Hematopoietic multipotent progenitor cell treated with erythropoietin and hydrocortisone succinate and interleukin-3 and kit ligand, for 15 days (in vitro differentiated cells): ENCODE results near the gene SIAH2.
"Not testable (repeated sequence)": the region's sequence is repeated elsewhere in the genome, so short reads cannot be mapped to it uniquely, and the experiment has no call there.

Experiments used
- DNase-seq: peaks from one replicate; pipeline ENCODE4 v3.0.0-alpha.2; 2015; ENCODE audit warnings: low spot score

Gene SIAH2, protein sequence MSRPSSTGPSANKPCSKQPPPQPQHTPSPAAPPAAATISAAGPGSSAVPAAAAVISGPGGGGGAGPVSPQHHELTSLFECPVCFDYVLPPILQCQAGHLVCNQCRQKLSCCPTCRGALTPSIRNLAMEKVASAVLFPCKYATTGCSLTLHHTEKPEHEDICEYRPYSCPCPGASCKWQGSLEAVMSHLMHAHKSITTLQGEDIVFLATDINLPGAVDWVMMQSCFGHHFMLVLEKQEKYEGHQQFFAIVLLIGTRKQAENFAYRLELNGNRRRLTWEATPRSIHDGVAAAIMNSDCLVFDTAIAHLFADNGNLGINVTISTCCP

DNA sequence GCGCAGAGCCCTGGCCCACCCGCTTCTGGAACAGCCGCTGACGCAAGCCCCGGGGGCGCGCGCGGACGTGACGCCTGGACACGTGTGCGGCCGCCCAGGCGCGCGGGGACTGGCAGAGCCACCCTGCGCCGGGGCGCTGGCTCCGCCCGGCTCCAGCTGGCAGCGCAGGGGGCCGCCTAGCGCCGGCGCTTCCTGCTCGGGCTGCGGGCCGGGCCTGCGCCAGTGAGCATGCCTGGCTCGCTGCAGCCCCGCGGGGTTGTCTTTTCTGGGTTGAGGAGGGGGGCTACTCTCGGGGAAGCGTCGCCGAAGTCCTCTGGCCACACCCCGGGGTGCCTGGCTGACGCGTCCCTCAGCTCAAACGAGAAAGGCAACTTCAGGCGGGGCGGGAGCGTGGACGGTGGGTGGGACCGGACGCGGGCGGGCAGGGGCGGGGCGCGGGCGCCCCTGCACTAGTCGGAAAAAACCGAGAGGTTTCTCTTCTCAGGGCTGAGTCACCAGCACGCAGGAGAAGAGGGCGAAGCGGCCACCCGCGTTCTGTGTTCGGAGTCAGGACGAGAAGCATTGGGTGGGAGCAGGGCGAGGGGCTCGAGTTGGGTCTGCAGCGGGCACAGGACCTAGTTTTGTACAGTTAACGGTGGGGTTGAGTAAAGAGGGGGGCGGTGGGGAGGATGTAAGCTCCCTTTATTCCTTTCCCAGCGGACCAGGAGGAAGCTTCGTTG lies at the start of gene SIAH2:
TSS of gene SIAH2 (minus strand) at position 48 of the 719 bp plus-strand sequence. CDS start 320 bp downstream, outside the sequence.
- DNase-seq: peak; percentile 93

DNA sequence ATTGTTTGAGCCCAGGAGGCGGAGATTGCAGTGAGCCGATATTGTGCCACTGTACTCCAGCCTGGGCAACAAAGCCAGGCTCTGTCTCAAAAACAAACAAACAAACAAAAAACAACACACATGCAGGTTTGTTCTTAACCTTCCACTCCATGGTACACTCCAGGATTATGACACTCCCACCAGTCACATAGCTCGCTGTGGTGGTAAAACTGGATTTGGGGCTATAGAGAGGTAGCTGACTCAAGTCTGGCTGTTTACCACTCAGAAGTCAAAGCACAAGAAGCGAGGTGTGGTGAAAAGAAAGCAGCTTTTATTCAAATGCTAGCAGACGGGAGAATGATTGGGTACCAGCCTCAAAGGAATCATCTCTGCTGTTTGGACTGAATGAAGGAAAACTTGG lies 49.0 kb upstream of the SIAH2 start:
- no peak for DNase-seq

DNA sequence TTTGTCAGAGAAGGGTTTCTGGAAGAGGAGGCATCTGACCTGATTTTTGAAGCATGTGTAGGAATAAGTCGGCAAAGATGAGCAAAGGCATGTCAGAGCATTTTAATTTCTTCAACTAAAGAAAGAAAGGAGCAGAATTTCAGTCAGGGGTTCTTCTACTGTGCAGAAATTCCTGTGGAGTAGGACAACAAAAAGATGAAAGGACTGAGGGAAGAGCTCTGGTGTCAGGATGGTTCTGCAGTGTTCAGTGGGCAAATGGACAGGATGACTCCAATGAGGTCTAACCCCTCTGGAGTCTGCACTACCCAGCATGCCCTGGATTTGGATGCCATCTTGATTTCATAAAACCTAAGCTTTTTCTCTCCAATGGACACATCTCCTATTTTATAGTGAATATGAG lies 47.7 kb upstream of the SIAH2 start:
- no peak for DNase-seq

DNA sequence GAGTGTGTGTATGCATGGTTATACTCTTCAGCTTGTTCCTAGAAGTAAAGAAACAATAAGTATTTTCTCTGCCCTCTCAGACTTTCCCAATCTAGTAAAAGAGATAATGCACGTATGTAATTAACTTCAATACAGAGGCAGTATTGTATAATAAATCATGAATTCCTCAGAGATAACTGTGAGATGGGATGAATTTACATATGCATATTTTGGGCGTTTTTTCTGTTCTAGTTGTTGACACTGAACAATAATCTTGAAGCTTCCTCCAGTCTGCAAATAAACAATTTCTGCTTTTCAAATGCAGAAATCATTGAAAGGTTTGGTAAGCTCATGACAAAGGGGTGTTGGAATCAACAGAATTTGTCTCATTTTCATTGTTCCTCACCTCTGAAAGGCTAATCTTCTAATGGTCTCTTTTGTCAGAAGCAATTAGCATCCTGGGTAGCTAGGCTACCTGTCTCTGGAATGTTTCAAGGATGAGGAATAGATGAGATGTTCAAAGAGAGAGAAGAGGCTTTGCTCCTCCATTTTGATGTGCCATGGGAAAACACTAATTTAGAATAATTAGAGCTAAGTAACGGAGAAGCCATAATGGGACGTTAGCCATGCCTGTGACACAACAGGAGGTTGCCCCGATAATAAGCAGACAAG lies 43.3 kb upstream of the SIAH2 start:
- DNase-seq: no peak

DNA sequence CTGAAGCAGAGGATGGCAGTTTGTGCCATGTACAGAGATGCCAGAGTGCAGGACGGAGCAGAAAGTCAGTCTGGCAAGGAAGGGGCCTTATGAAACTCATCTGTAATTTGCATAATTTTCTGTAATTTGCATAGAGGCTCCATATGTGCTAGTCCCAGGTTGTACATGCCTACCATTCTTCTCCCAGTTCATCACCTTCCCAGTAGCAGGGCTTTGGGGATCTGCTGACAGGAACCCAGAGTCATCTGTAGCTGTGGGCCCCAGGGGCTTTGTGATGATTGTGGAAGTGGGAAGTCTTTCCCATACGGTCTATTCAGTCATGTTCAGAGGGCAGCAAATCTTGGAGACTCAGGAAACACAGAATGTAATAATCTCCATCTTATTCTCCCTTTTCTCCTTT lies 42.4 kb upstream of the SIAH2 start:
- DNase-seq: no peak

DNA sequence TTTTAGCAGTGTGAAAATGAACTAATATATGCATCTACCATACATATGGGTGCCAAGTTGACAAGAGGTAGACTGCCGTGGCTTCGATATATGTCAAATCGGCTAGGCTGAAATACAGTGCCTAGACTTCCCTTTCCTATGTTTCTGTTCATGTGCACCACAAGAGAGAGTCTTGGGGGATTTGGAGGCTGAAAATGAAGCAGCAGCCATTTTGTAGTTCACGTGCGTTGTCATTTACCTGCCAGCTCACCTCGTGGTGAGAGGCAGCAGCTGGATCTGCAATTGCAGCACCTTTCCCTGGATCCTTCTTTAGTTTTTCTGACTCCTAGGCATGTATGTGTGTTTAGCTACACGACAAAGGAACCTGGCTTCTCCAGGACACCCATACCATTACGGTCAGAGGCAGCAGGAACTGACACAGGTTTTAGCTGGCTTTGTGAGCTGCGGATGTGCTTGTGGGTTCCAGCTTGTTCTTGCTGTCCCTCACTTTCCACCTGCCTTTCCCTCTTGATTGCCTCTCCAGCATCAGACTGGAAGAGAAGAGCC lies 40.5 kb upstream of the SIAH2 start:
- no peak for DNase-seq

DNA sequence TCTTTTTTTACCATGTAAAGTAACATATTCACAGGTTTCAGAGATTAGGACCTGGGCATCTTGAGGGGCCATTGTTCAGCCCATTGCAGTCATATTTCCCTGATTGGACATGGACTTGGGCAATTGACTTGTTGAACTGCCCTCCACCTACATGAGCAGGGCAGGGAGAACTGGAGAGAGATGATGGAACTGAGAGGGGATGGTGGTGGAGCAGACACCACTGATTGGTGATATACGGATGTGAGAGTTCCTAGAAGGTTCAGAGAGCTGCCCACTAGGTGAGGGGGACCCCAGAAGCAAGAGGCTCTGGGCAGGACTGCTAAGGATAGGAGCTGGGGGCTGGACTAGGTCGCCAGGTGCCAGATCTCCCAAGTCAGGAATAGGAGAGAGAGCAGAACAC lies 37.8 kb upstream of the SIAH2 start:
- DNase-seq: no peak

DNA sequence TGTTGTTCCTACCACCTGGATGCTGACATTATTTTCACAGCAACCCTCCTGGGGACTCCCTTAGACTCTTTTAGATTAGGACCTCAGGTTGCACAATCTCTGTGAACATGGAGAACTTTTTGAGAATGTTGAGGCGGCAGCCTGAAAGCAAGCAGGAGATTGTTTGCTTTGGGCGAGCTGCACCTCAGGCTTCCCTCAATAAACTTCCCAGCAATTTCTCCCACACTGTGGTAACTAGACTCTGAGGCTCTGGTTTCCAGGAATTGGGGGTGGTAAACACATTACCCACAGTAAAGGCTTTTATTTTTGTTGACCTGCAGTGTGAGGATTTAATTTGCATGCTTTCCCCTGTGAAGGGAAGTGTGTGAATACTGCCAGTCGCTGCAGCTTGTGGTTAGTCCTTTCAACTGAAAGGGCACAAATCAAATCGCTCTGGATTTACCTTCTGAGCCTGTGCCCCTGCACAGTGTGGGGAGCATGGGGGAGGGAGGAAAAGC lies 35.2 kb upstream of the SIAH2 start:
- DNase-seq: no peak

DNA sequence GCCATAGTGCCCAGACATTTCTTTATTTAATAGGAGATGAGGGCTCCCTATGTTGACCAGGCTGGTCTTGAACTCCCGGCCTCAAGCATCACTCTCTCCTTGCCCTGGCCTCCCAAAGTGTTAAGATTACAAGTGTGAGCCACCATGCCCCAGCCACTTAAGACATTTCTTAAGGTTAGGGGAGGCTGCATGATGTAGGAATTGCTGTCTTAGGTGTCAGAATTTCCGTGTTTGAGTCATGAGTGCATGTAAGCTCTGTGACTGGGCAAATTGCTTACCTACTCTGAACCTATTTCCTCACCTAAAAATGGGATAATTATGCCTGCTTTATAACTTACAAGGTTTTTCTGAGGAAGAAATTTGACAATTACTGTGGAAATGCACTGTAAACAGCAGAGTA lies 34.2 kb upstream of the SIAH2 start:
- DNase-seq: no peak

DNA sequence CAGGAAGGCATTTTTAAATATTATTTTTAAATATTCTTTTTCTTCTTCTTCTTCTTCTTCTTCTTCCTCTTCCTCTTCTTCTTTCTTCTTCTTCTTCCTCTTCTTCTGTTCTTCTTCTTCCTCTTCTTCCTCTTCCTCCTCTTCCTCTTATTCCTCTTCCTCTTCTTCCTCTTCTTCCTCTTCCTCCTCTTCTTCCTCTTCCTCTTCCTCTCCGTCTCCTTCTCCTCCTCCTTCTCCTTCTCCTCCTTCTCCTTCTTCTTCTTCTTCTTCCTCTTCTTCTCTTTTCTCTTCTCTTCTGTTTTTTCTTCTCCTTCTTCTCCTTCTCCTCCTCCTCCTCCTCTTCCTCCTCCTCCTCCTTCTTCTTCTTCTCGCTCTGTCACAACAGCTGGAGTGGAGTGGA lies 33.6 kb upstream of the SIAH2 start:
- DNase-seq: not testable (repeated sequence)

DNA sequence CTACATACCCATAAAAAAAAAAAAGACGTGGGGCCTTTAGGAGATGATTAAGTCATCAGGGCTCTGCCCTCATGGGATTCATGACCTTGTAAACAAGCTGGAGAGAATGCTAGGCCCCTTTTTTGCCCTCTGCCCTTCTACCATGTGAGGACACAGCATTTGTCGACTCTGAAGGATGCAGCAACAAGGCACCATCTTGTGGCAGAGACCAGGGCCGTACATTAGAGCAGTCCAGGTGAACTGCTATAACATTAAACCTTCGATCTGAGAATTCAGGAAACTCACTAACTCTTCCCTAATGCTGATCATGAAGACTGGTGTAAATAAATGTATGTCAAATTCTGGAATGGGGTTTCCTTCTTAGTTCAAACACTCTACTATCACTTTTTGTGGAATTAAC lies 30.7 kb upstream of the SIAH2 start:
- peak; percentile 15 for DNase-seq

DNA sequence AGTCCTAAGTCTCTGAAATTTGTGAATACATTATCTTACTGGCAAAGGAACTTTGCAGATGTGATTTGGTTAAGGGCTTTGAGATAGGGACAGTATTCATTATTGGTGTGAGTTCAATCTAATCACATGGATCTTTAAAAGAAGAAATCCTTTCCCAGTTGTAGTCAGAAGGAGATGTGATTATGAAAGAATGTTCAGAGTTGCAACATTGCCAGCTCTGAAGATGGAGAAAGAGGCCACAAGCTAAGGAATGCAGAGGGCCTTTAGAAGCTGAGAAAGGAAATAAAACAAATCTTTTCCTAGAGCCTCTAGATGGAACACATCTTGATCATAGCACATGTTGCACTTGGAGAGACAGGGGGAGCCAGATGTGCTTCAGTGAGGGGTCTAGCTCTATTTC lies 27.7 kb upstream of the SIAH2 start:
- no peak for DNase-seq

DNA sequence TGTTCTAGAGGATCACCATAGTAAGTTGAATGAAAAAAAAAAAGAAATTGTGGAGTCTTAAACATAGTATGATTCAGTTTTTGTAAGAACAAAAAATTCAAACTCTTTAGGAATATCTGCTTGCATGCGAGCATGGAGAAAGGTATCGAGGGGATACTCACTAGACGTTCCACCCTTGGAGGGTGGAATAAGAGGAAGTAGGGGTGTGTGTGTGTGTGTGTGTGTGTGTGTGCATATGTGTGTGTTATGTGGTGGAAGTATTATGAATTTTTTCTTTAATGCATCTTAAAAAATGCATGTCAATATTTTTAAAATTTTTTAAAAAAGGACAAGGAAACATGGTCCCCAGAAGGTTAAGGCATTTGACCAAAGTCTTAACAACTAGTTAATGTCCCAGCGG lies 26.5 kb upstream of the SIAH2 start:
- no peak for DNase-seq

DNA sequence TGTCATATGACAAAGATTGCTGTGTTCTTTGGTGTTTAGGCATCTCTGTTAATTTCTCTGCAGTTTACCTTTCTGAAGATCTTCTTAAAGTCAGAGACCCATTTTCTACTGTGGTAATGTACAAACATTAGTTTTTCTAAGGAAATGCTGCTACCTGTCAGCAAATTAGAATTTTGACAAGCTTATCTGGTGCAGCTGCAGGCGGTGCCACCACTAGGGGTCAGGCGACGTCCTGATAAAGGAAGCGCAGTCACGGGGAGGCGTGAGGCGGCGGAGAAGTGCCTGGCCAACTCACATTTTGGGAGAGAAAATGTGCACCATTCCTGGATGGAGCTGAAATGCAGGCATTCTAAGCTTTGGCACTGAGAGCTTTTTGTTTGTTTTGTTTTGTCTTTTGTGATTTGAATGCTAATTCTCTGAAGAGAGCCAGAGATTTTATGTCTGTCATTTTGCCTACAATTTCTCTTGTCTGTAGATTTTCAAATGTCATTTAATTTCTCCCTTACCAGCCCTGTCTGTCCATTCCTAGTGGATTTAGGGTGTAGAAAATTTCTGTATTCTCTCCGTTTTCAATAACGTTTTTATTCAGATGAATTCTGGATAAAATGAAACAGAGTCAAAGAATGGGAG lies 24.9 kb upstream of the SIAH2 start:
- peak; percentile 90 for DNase-seq

DNA sequence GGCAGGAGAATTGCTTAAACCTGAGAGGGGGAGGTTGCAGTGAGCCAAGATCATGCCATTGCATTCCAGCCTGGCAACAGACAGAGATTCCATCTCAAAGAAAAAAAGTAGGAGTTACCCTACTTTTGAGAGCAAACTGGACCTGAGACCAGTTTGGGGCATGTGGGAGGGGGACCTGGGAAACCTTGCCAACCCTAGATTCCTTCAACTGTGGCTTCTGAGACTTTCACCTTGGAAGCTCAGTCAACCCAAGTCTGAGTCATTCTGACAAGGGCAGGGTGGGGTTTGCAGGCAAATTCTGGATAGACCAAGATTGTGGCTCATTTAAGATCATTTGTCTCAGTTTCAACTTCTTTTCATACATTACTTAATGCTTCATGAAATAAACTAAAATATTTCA lies 23.8 kb upstream of the SIAH2 start:
- DNase-seq: peak; percentile 82

DNA sequence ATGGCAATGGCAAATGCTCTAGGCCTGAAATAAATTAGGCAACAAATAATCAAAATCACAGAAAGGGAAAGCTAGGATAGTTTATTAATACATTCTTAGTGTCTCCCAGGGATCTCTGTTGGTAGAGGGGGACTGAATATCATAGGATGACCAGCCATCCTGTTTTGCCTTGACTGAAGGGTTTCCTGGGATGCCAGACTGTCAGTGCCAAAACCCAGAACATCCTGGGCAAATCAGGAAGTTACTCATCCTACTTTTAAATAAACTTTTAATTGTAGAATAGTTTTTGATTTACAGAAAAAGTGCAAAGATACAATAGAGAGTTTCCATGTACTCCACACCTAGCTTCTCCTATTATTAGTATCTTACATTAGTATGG lies 21.8 kb upstream of the SIAH2 start:
- DNase-seq: no peak

DNA sequence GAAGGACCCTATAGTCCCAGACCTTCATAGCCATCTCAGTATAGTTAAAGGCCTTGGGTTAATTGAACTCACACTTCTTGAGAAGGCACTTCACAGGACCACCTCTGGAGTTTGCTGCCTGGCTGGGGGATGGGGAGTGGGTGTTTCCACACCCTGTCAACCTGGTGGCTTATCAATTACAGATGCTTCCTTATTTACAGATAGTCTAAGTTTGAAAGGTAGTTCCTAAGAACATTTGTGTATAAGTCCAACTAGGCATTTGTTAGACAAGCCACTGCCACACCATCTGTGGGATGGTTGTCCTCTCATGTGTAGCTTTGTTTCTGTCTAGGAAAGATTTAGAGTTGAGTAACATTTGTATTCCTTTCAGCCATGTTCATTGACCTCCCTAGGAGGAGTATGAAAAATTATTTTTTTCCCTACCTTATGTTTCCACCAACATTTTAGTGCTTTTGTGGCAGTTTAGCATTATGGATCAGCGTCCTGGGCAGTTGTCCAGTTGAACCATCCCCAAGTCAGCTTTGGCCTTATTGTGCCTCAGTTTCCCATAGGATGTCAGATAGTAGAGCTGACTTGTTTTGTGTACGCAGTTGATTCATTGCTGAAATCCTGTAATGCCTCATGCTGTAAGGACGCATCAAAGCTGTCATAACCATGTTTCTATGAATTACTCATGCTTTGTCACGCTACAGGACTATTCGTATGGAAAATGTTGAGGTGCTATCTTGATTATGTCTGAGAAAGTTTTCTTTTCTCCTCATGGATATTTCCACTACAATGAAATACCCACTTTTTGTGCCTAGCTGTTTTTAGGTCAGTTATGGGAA lies 21.2 kb upstream of the SIAH2 start:
- no peak for DNase-seq

DNA sequence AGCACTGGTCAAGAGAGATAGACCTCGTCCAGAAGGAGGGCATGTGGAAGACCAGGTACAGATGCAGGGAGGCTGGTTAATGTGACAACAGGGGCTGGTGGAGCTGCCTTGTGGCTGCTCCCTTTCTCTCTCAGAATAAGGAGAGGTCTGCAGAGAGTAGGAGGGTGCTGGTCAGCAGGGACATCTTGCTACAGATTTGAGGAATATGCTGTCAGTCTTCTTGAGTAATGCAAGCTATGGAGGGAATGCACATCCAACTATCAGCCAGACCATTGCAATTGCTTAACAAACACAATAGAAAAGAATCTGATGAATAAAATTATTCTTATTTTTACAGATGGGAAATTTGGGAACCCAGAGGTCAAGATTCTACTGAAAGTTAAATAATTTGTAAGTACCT lies 20.3 kb upstream of the SIAH2 start:
- DNase-seq: no peak

DNA sequence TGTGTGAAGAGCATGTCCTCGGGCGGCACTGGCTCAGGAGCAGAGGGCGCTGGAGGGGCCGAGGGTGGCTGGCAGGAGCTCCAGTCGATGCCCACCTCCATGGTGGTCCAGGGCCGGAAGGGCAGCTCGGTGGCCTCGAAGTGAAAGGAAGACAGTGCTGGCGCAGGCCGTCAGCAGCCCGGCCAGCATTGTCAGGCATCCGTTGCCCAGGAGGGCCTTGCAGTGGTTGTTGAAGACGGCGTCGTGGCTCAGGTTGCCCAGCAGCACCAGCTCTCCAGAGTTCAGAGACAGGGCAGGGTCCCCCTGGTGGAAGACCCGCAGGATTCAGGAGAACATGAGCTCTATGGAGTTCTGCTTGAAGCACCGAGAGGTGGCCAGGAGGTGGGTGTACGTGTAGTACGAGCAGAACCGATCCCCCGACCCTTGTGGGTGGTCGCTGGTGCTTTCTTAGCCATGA lies 16.5 kb upstream of the SIAH2 start:
- DNase-seq: no peak

DNA sequence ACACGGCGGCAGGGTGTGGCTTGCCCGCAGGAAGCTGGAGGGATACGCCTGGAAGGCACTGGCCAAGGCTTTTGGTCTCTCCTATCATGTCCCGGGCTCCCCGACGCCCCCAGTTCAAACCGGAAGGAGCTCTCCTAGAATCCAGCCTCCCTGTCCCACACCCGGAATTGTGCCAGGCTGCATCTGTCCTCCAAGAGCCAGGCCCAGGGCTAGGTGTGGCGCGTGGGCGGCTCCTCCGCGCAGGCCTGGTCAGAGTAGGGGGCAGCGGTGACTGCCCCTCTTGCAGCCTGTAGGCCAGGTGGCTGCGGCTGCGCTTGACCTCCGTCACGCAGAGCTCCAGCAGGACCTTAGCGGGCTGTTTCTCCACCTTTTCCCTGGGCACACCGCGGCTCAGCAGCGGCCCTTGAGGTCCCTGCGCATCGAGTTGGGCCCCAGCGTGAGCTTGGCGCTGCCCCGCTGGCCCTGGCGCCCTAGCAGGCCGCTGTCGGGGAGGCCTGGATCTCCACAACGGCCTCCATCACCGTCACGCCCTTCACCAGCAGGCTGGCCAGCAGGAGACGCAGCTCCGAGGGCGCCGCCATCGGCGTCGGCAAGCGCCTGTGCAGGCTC lies 15.9 kb upstream of the SIAH2 start:
- no peak for DNase-seq
